ENCODE data around the gene DCDC2.
"Not testable (repeated sequence)": the region's sequence is repeated elsewhere in the genome, so short reads cannot be mapped to it uniquely, and the experiment has no call there.

Gene DCDC2

GRCh38 chr6:24241779-24242178 lies 116.1 kb downstream of the DCDC2 start:
- not testable (repeated sequence) for H3K4me3 ChIP-seq (ENCODE audit: low read depth in 1 of 2, low read length in 2 of 2)

GRCh38 chr6:24240943-24241342 lies 116.9 kb downstream of the DCDC2 start:
- no peaks in the 10 kb centered on the region for H3K4me1 ChIP-seq (ENCODE audit: control insufficient read depth in 1 of 2, insufficient read depth in 2 of 2, low read length in 2 of 2)
- H3K4me3 ChIP-seq (ENCODE audit: low read depth in 1 of 2, low read length in 2 of 2): no peak overlapping the region
- H3K27ac ChIP-seq (ENCODE audit: low read depth, low read length): no peak overlapping the region
- no peaks in the 10 kb centered on the region for H3K36me3 ChIP-seq (ENCODE audit: control insufficient read depth in 1 of 2, insufficient read depth in 2 of 2, low read length in 2 of 2)
- H3K27me3 ChIP-seq (ENCODE audit: control insufficient read depth in 1 of 2, insufficient read depth in 2 of 2, low read length in 2 of 2): no peaks in the 10 kb centered on the region
- H3K9me3 ChIP-seq (ENCODE audit: control insufficient read depth in 1 of 2, low read length in 2 of 2): no peaks in the 10 kb centered on the region
- H3K9ac ChIP-seq (ENCODE audit: low read depth in 1 of 2, low read length in 2 of 2): no peak overlapping the region

More at GRCh38 chr6:24241779-24242178, 116.1 kb downstream of the DCDC2 start:
- H3K36me3 ChIP-seq (ENCODE audit: control insufficient read depth in 1 of 2, insufficient read depth in 2 of 2, low read length in 2 of 2); H3K27ac ChIP-seq (ENCODE audit: low read depth, low read length); H3K9me3 ChIP-seq (ENCODE audit: control insufficient read depth in 1 of 2, low read length in 2 of 2); H3K4me1 ChIP-seq (ENCODE audit: control insufficient read depth in 1 of 2, insufficient read depth in 2 of 2, low read length in 2 of 2); H3K27me3 ChIP-seq (ENCODE audit: control insufficient read depth in 1 of 2, insufficient read depth in 2 of 2, low read length in 2 of 2); H3K9ac ChIP-seq (ENCODE audit: low read depth in 1 of 2, low read length in 2 of 2): not testable (repeated sequence)

- no peak overlapping the region for H3K27ac ChIP-seq (ENCODE audit: low read depth, low read length)
- H3K4me3 ChIP-seq (ENCODE audit: low read depth in 1 of 2, low read length in 2 of 2): no peak overlapping the region
- H3K36me3 ChIP-seq (ENCODE audit: control insufficient read depth in 1 of 2, insufficient read depth in 2 of 2, low read length in 2 of 2): no peaks in the 10 kb centered on the region
- no peaks in the 10 kb centered on the region for H3K4me1 ChIP-seq (ENCODE audit: control insufficient read depth in 1 of 2, insufficient read depth in 2 of 2, low read length in 2 of 2)
- no peak overlapping the region for H3K9ac ChIP-seq (ENCODE audit: low read depth in 1 of 2, low read length in 2 of 2)
- H3K9me3 ChIP-seq (ENCODE audit: control insufficient read depth in 1 of 2, low read length in 2 of 2): no peaks in the 10 kb centered on the region
- no peaks in the 10 kb centered on the region for H3K27me3 ChIP-seq (ENCODE audit: control insufficient read depth in 1 of 2, insufficient read depth in 2 of 2, low read length in 2 of 2)
Observed at GRCh38 chr6:24240380-24240928, 117.4 kb downstream of the DCDC2 start.

GRCh38 chr6:24238700-24239099 lies 119.2 kb downstream of the DCDC2 start:
- Histone ChIP-seq H3K4me1 (ENCODE audit: control insufficient read depth in 1 of 2, insufficient read depth in 2 of 2, low read length in 2 of 2) (no peaks in the 10 kb centered on the region), H3K4me3 (ENCODE audit: low read depth in 1 of 2, low read length in 2 of 2) (no peak overlapping the region), H3K36me3 (ENCODE audit: control insufficient read depth in 1 of 2, insufficient read depth in 2 of 2, low read length in 2 of 2) (no peaks in the 10 kb centered on the region), H3K9me3 (ENCODE audit: control insufficient read depth in 1 of 2, low read length in 2 of 2) (no peaks in the 10 kb centered on the region), H3K27ac (ENCODE audit: low read depth, low read length) (no peak overlapping the region), H3K9ac (ENCODE audit: low read depth in 1 of 2, low read length in 2 of 2) (no peak overlapping the region), H3K27me3 (ENCODE audit: control insufficient read depth in 1 of 2, insufficient read depth in 2 of 2, low read length in 2 of 2) (no peaks in the 10 kb centered on the region)

GRCh38 chr6:24236779-24237178 lies 121.1 kb downstream of the DCDC2 start:
- H3K27ac ChIP-seq (ENCODE audit: low read depth, low read length); H3K4me3 ChIP-seq (ENCODE audit: low read depth in 1 of 2, low read length in 2 of 2); H3K4me1 ChIP-seq (ENCODE audit: control insufficient read depth in 1 of 2, insufficient read depth in 2 of 2, low read length in 2 of 2); H3K27me3 ChIP-seq (ENCODE audit: control insufficient read depth in 1 of 2, insufficient read depth in 2 of 2, low read length in 2 of 2); H3K36me3 ChIP-seq (ENCODE audit: control insufficient read depth in 1 of 2, insufficient read depth in 2 of 2, low read length in 2 of 2); H3K9ac ChIP-seq (ENCODE audit: low read depth in 1 of 2, low read length in 2 of 2); H3K9me3 ChIP-seq (ENCODE audit: control insufficient read depth in 1 of 2, low read length in 2 of 2): not testable (repeated sequence)

GRCh38 chr6:24233813-24234442 lies 123.9 kb downstream of the DCDC2 start:
- Histone ChIP-seq H3K27ac (ENCODE audit: low read depth, low read length) (no peak overlapping the region), H3K27me3 (ENCODE audit: control insufficient read depth in 1 of 2, insufficient read depth in 2 of 2, low read length in 2 of 2) (no peaks in the 10 kb centered on the region), H3K4me1 (ENCODE audit: control insufficient read depth in 1 of 2, insufficient read depth in 2 of 2, low read length in 2 of 2) (no peaks in the 10 kb centered on the region), H3K9ac (ENCODE audit: low read depth in 1 of 2, low read length in 2 of 2) (no peak overlapping the region), H3K36me3 (ENCODE audit: control insufficient read depth in 1 of 2, insufficient read depth in 2 of 2, low read length in 2 of 2) (no peaks in the 10 kb centered on the region), H3K4me3 (ENCODE audit: low read depth in 1 of 2, low read length in 2 of 2) (no peak overlapping the region), H3K9me3 (ENCODE audit: control insufficient read depth in 1 of 2, low read length in 2 of 2) (no peaks in the 10 kb centered on the region)

- Histone ChIP-seq H3K36me3 (ENCODE audit: control insufficient read depth in 1 of 2, insufficient read depth in 2 of 2, low read length in 2 of 2) (no peaks in the 10 kb centered on the region), H3K27me3 (ENCODE audit: control insufficient read depth in 1 of 2, insufficient read depth in 2 of 2, low read length in 2 of 2) (no peaks in the 10 kb centered on the region), H3K9me3 (ENCODE audit: control insufficient read depth in 1 of 2, low read length in 2 of 2) (no peaks in the 10 kb centered on the region), H3K27ac (ENCODE audit: low read depth, low read length) (no peak overlapping the region), H3K9ac (ENCODE audit: low read depth in 1 of 2, low read length in 2 of 2) (no peak overlapping the region), H3K4me3 (ENCODE audit: low read depth in 1 of 2, low read length in 2 of 2) (no peak overlapping the region), H3K4me1 (ENCODE audit: control insufficient read depth in 1 of 2, insufficient read depth in 2 of 2, low read length in 2 of 2) (no peaks in the 10 kb centered on the region)
Observed at GRCh38 chr6:24231438-24231977, 126.4 kb downstream of the DCDC2 start.

GRCh38 chr6:24229696-24230405 lies 128.0 kb downstream of the DCDC2 start:
- no peak overlapping the region for H3K9ac ChIP-seq (ENCODE audit: low read depth in 1 of 2, low read length in 2 of 2)
- H3K27me3 ChIP-seq (ENCODE audit: control insufficient read depth in 1 of 2, insufficient read depth in 2 of 2, low read length in 2 of 2): no peaks in the 10 kb centered on the region
- no peak overlapping the region for H3K27ac ChIP-seq (ENCODE audit: low read depth, low read length)
- H3K36me3 ChIP-seq (ENCODE audit: control insufficient read depth in 1 of 2, insufficient read depth in 2 of 2, low read length in 2 of 2): no peaks in the 10 kb centered on the region
- H3K4me3 ChIP-seq (ENCODE audit: low read depth in 1 of 2, low read length in 2 of 2): no peak overlapping the region
- H3K4me1 ChIP-seq (ENCODE audit: control insufficient read depth in 1 of 2, insufficient read depth in 2 of 2, low read length in 2 of 2): no peaks in the 10 kb centered on the region
- no peaks in the 10 kb centered on the region for H3K9me3 ChIP-seq (ENCODE audit: control insufficient read depth in 1 of 2, low read length in 2 of 2)

- Histone ChIP-seq H3K36me3 (ENCODE audit: control insufficient read depth in 1 of 2, insufficient read depth in 2 of 2, low read length in 2 of 2) (no peaks in the 10 kb centered on the region), H3K9me3 (ENCODE audit: control insufficient read depth in 1 of 2, low read length in 2 of 2) (no peaks in the 10 kb centered on the region), H3K4me3 (ENCODE audit: low read depth in 1 of 2, low read length in 2 of 2) (no peak overlapping the region), H3K27ac (ENCODE audit: low read depth, low read length) (no peak overlapping the region), H3K9ac (ENCODE audit: low read depth in 1 of 2, low read length in 2 of 2) (no peak overlapping the region), H3K4me1 (ENCODE audit: control insufficient read depth in 1 of 2, insufficient read depth in 2 of 2, low read length in 2 of 2) (no peaks in the 10 kb centered on the region), H3K27me3 (ENCODE audit: control insufficient read depth in 1 of 2, insufficient read depth in 2 of 2, low read length in 2 of 2) (no peaks in the 10 kb centered on the region)
Observed at GRCh38 chr6:24228681-24229255, 129.1 kb downstream of the DCDC2 start.

- Histone ChIP-seq H3K9ac (ENCODE audit: low read depth in 1 of 2, low read length in 2 of 2) (no peak overlapping the region), H3K4me3 (ENCODE audit: low read depth in 1 of 2, low read length in 2 of 2) (no peak overlapping the region), H3K4me1 (ENCODE audit: control insufficient read depth in 1 of 2, insufficient read depth in 2 of 2, low read length in 2 of 2) (no peaks in the 10 kb centered on the region), H3K36me3 (ENCODE audit: control insufficient read depth in 1 of 2, insufficient read depth in 2 of 2, low read length in 2 of 2) (no peaks in the 10 kb centered on the region), H3K9me3 (ENCODE audit: control insufficient read depth in 1 of 2, low read length in 2 of 2) (no peaks in the 10 kb centered on the region), H3K27ac (ENCODE audit: low read depth, low read length) (no peak overlapping the region), H3K27me3 (ENCODE audit: control insufficient read depth in 1 of 2, insufficient read depth in 2 of 2, low read length in 2 of 2) (no peaks in the 10 kb centered on the region)
Observed at GRCh38 chr6:24228123-24228522, 129.7 kb downstream of the DCDC2 start.
